Hematopoietic multipotent progenitor cell (in vitro differentiated cells): Measurements from ENCODE around the gene BTBD2. TPM values are rescaled to one million over a fixed set of nuclear protein-coding genes. Genes with fewer than 3 reads are reported as not detected.

Experiments
- DNase-seq, 3 donors: peaks; one replicate each; pipeline ENCODE4 v3.0.0-alpha.2; 2011 to 2015; ENCODE audit warnings: low read depth in 2 of 3, low spot score in 2 of 3
- total RNA-seq: library from RNA; depleted of rRNA; stranded (reverse); fragments of >200 nt; gene quantifications from one replicate; pipeline ENCODE4 v1.2.3, GENCODE V29; 2012

The BTBD2 gene
- total RNA-seq = 146 TPM

GRCh38 chr19:2015608-2015950, at the start of gene BTBD2:
Gene BTBD2, minus strand, starts transcription at chr19:2015714. Its CDS starts 11 bp downstream, at chr19:2015703.
- DNase-seq = peak in 2 of 3 donors; percentile 72 to 75

GRCh38 chr19:2064788-2065524, 49.4 kb upstream of the BTBD2 start:
- DNase-seq = no peak

- DNase-seq = no peak
Observed at GRCh38 chr19:2064395-2064787, 48.9 kb upstream of the BTBD2 start.

GRCh38 chr19:2063824-2064223, 48.3 kb upstream of the BTBD2 start:
- DNase-seq = no peak

GRCh38 chr19:2062770-2063169, 47.3 kb upstream of the BTBD2 start:
- no peak for DNase-seq

GRCh38 chr19:2062389-2062729, 46.8 kb upstream of the BTBD2 start:
- DNase-seq = no peak

- DNase-seq = peak; percentile 98 to 100 (median 99)
Observed at GRCh38 chr19:2061495-2062388, 46.2 kb upstream of the BTBD2 start.

GRCh38 chr19:2060884-2061494, 45.5 kb upstream of the BTBD2 start:
- peak in 2 of 3 donors; percentile 44 to 74 for DNase-seq

GRCh38 chr19:2059422-2060201, 44.1 kb upstream of the BTBD2 start:
- no peak for DNase-seq

- no peak for DNase-seq
Observed at GRCh38 chr19:2058570-2059421, 43.3 kb upstream of the BTBD2 start.

- no peak for DNase-seq
Observed at GRCh38 chr19:2057484-2058469, 42.3 kb upstream of the BTBD2 start.

GRCh38 chr19:2056837-2057192, 41.3 kb upstream of the BTBD2 start:
- no peak for DNase-seq

- DNase-seq = no peak
Observed at GRCh38 chr19:2055931-2056836, 40.7 kb upstream of the BTBD2 start.

- DNase-seq = no peak
Observed at GRCh38 chr19:2054763-2055162, 39.2 kb upstream of the BTBD2 start.

GRCh38 chr19:2053601-2054389, 38.3 kb upstream of the BTBD2 start:
- no peak for DNase-seq

GRCh38 chr19:2051773-2052704, 36.5 kb upstream of the BTBD2 start:
- DNase-seq = peak in 1 of 3 donors; percentile 59
